Calu3 (cell line): ENCODE measurements around the gene NRL. TPM values are rescaled to one million over a fixed set of nuclear protein-coding genes. Genes with fewer than 3 reads are reported as not detected.
A peak's percentile ranks its signal among the peaks of the same experiment; 100 is the strongest.

Experiments
- BruUV-seq: library from RNA; stranded (reverse); fragments of 400-500 nt; replicated peaks from 2 replicates; lab custom pipeline; 2021; lab: Mats Ljungman, UMichigan
- CTCF ChIA-PET: fragments of 300-600 bp; sonication (Branson Sonifier 250); formaldehyde crosslinking; loops from one replicate; lab custom pipeline; 2022; ENCODE audit warnings: antibody characterized with exemption; lab: Charles Lee
- DNase-seq: peaks from one replicate; pipeline ENCODE4 v3.0.0; 2022
- H3K27ac Mint-ChIP-seq: one replicate; pipeline ENCODE4 v1.8.0; 2022; ENCODE audit warnings: mixed read lengths; ENCODE audit not compliant: unreplicated experiment
- H3K27me3 Mint-ChIP-seq: one replicate; pipeline ENCODE4 v1.8.0; 2022; ENCODE audit warnings: mixed read lengths; ENCODE audit not compliant: unreplicated experiment
- H3K36me3 Mint-ChIP-seq: one replicate; pipeline ENCODE4 v1.8.0; 2022; ENCODE audit warnings: mild to moderate bottlenecking, moderate library complexity, mixed read lengths; ENCODE audit not compliant: insufficient read depth, unreplicated experiment
- H3K4me1 Mint-ChIP-seq: one replicate; pipeline ENCODE4 v1.8.0; 2022; ENCODE audit warnings: mild to moderate bottlenecking, low read depth, mixed read lengths; ENCODE audit not compliant: unreplicated experiment
- H3K4me3 Mint-ChIP-seq: one replicate; pipeline ENCODE4 v1.8.0; 2022; ENCODE audit warnings: mild to moderate bottlenecking, low read depth, moderate library complexity, mixed read lengths; ENCODE audit not compliant: unreplicated experiment
- H3K9me3 Mint-ChIP-seq: one replicate; pipeline ENCODE4 v1.8.0; 2022; ENCODE audit warnings: low read depth, mixed read lengths; ENCODE audit not compliant: unreplicated experiment
- intact Hi-C: fragments of 100-400 bp; cut with micrococcal nuclease; formaldehyde crosslinking; loops from one replicate; pipeline ENCODE4 v1.10.0; 2022; ENCODE audit not compliant: unreplicated experiment
- total RNA-seq: library from RNA; stranded (reverse); gene quantifications from 2 replicates; pipeline ENCODE4 v1.2.3, GENCODE V29; 2022
- TF ChIP-seq, protein P1 (sequence below): fragments of 200-600 bp; IDR thresholded peaks from one replicate; pipeline ENCODE4 v1.8.0; 2022; ENCODE audit warnings: antibody characterized with exemption; ENCODE audit not compliant: unreplicated experiment

NRL gene
- total RNA-seq, 1 experiment from 2014 or later: 2.3 TPM

DNA sequence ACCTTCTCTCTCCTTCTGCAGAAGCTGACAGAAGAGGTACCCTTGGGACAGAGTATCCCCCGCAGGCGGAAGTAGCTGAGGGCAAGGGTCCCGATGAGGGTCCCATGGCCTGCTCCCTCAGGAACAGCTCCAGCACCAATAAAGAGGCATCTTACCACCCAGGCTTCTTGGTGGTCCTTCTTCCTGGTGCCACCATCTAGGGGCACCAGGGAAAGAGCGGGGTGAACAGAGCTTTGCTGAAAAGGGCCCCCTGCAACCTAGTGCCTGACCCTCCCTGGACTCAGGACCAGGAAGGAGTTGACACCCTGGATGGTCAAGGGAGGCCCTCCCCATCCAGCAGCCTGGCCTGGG, 45.7 kb upstream of the NRL start:
- peak overlapping the region; percentile 76 for H3K4me3 Mint-ChIP-seq
- no peak for DNase-seq
- peaks cover 65% of the 10 kb centered on the region for H3K36me3 Mint-ChIP-seq
- peak overlapping the region; percentile 86 for H3K27ac Mint-ChIP-seq
- peaks cover 15% of the 10 kb centered on the region for H3K4me1 Mint-ChIP-seq
- intact Hi-C loops: loop anchor here (2.0 kb wide), 2 partner anchors 14 to 46 kb away; partner anchors contain the start of genes DCAF11, NRL, PSME2 and RNF31
- no peaks in the 10 kb centered on the region for H3K9me3 Mint-ChIP-seq
- BruUV-seq: no TSS peak
- CTCF ChIA-PET: interaction anchor here (1.2 to 2.4 kb wide), 11 partner anchors 14 to 102 kb away, joined by 3 to 24 read pairs (median 7); partner anchors contain the start of genes DCAF11, EMC9, NRL and PCK2
- H3K27me3 Mint-ChIP-seq: no peaks in the 10 kb centered on the region
- TF ChIP-seq, protein P1, sequence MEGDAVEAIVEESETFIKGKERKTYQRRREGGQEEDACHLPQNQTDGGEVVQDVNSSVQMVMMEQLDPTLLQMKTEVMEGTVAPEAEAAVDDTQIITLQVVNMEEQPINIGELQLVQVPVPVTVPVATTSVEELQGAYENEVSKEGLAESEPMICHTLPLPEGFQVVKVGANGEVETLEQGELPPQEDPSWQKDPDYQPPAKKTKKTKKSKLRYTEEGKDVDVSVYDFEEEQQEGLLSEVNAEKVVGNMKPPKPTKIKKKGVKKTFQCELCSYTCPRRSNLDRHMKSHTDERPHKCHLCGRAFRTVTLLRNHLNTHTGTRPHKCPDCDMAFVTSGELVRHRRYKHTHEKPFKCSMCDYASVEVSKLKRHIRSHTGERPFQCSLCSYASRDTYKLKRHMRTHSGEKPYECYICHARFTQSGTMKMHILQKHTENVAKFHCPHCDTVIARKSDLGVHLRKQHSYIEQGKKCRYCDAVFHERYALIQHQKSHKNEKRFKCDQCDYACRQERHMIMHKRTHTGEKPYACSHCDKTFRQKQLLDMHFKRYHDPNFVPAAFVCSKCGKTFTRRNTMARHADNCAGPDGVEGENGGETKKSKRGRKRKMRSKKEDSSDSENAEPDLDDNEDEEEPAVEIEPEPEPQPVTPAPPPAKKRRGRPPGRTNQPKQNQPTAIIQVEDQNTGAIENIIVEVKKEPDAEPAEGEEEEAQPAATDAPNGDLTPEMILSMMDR: no peak

DNA sequence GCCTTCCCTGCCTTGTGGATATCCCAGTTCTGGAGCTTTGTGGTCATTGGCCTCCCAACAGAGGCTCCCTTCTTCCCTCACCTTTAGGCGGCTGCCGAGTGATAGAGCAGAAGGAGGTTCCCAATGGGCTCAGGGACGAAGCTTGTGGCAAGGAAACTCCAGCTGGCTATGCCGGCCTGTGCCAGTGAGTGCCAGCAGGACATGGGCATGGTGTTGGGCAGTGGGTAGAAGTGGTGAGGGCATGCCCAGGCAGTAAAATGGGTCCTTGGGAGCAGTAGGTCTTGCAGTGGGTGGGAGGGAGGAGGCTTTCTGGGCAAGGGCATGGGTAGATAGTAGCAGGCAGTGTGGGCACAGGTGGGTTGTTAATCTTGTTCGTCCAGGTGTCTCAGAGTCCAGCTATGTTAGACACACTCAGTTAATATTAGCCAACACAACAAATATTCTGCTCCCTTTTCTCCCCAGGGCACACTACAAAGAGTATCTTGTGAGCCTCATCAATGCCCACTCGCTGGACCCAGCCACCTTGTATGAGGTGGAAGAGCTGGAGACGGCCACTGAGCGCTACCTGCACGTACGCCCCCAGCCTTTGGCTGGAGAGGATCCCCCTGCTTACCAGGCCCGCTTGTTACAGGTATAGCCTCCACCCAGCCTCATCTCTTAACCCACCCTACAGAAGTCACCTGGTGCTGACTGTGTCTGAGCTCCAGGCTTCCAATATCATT, 45.2 kb upstream of the NRL start:
- Mint-ChIP-seq H3K4me3 (peak overlapping the region; percentile 76), H3K4me1 (peaks cover 15% of the 10 kb centered on the region), H3K9me3 (no peaks in the 10 kb centered on the region), H3K36me3 (peaks cover 66% of the 10 kb centered on the region), H3K27me3 (no peaks in the 10 kb centered on the region), H3K27ac (peak overlapping the region; percentile 86)
- BruUV-seq: no TSS peak
- DNase-seq: no peak
- TF ChIP-seq, protein P1: no peak
- CTCF ChIA-PET: interaction anchor here (0.6 to 2.4 kb wide), 6 partner anchors 13 to 83 kb away, joined by 3 to 14 read pairs (median 4); partner anchors contain the start of genes PCK2 and RNF31
- intact Hi-C loops: loop anchor here (2.0 kb wide), 2 partner anchors 13 to 45 kb away; partner anchors contain the start of genes DCAF11, NRL, PSME2 and RNF31

DNA sequence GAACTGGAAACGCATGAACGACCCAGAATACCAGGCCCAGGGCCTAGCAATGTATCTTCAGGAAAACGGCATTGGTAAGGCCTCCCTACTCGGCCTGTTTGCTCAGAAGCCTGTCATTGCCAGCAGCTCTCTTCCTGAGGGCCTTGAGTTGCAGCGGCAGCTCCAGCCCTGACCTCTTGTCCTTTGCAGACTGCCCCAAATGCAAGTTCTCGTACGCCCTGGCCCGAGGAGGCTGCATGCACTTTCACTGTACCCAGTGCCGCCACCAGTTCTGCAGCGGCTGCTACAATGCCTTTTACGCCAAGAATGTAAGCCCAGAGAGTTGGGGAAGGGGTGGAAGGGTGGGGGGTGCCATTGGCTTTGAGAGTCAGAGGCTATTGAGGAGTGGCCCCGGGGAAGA, 42.6 kb upstream of the NRL start:
- BruUV-seq: no TSS peak
- peaks cover 15% of the 10 kb centered on the region for H3K4me1 Mint-ChIP-seq
- H3K9me3 Mint-ChIP-seq: no peaks in the 10 kb centered on the region
- no peak overlapping the region for H3K27ac Mint-ChIP-seq
- no peak overlapping the region for H3K4me3 Mint-ChIP-seq
- H3K27me3 Mint-ChIP-seq: no peaks in the 10 kb centered on the region
- TF ChIP-seq, protein P1: no peak
- intact Hi-C loops: no loop called here
- CTCF ChIA-PET: no interaction called here
- no peak for DNase-seq
- H3K36me3 Mint-ChIP-seq: peaks cover 53% of the 10 kb centered on the region

DNA sequence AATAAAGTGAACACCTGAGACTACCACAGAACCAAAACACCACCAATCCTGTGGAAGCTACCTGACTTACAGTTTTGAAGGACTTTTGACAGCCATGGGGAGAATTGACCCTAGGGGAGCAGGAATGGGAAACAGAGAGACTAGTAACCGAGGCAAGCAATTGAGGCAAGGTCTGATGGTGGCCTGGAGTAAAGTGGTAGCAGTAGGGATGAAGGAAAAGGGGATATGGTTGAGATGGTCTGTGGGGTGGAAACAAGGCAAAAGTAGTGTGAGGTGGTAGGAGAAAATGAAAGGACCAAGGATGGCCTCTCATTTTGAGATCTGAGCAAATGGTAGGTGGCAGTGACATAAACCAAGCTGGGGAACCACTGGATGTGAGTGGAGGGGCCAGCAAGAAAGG, 42.1 kb upstream of the NRL start:
- H3K9me3 Mint-ChIP-seq: no peaks in the 10 kb centered on the region
- no peaks in the 10 kb centered on the region for H3K27me3 Mint-ChIP-seq
- DNase-seq: no peak
- H3K4me1 Mint-ChIP-seq: peaks cover 15% of the 10 kb centered on the region
- no peak overlapping the region for H3K4me3 Mint-ChIP-seq
- intact Hi-C loops: no loop called here
- peaks cover 49% of the 10 kb centered on the region for H3K36me3 Mint-ChIP-seq
- CTCF ChIA-PET: no interaction called here
- TF ChIP-seq, protein P1: no peak
- BruUV-seq: no TSS peak
- no peak overlapping the region for H3K27ac Mint-ChIP-seq
